SH-SY5Y (cell line): ENCODE measurements around the gene RAB5B.

Experiments
- GATA2 ChIP-seq: IDR thresholded peaks from 2 replicates; pipeline ENCODE4 v1.6.1; 2011; ENCODE audit warnings: mild to moderate bottlenecking, low read depth, low read length
- GATA3 ChIP-seq: IDR thresholded peaks from 2 replicates; pipeline ENCODE4 v1.6.1; 2011; ENCODE audit warnings: low read depth, mild to moderate bottlenecking, low read length, moderate library complexity

GRCh38 chr12:56017181-56017580 lies 43.3 kb downstream of the RAB5B start:
- no peak for TF ChIP-seq GATA2
- no peak for TF ChIP-seq GATA3
